ENCODE measurements around the gene KDM8. TPM values are rescaled to one million over a fixed set of nuclear protein-coding genes. Genes with fewer than 3 reads are reported as not detected.
A peak's percentile ranks its signal among the peaks of the same experiment; 100 is the strongest.
"Not testable (repeated sequence)": the region's sequence is repeated elsewhere in the genome, so short reads cannot be mapped to it uniquely, and the experiment has no call there.

KDM8 gene
- total and polyA plus RNA-seq, 9 of the 15 experiments (the other 6 are each of a cell fraction or from before 2014, with no cell fraction given), result 0.61 to 9.1 (median 5.4) TPM

DNA sequence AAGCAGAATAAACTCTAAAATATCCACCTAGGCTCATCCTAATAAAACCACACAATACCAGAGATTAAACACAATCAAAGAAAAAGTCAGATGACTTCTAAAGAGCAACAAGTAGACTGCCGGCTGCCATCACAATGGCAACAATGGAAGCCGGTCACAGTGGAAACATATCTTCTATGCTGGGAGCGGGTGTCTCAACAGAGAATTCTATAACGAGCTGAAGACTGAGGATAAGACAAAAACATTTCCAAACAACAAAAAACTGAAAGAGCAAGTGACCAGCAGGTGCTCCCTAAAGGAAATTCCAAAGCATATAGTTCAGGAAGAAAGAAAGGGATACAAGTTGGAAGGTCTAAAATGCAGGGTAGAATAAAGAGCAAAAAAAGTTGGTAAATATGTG, 56.4 kb downstream of the KDM8 start:
- in situ Hi-C loops (cut with MboI), result no loop called here
- H3K4me2 ChIP-seq (ENCODE audit: insufficient read depth, low read length), result no peak overlapping the region
- intact Hi-C loops (cut with micrococcal nuclease), result no loop called here
- DNase-seq (ENCODE audit: extremely low read depth in 1 of 4, low spot score in 3 of 4) (no peak), ATAC-seq (no peak), FAIRE-seq (no peak)
- 0 out of 3 replicates have a peak, but pooled peaks cover 4% of the 10 kb centered on the region for H3K79me2 ChIP-seq (ENCODE audit: control insufficient read depth, insufficient read depth, low read length)
- H3K4me3 ChIP-seq, result no peak overlapping the region
- no peaks in the 10 kb centered on the region for H3K4me1 ChIP-seq (replicated peaks in 1 of 2; ENCODE audit: control insufficient read depth in 2 of 2, insufficient read depth in 2 of 2, low read length in 2 of 2)
- no peaks in the 10 kb centered on the region for H3K27me3 ChIP-seq (ENCODE audit: control insufficient read depth in 2 of 2, insufficient read depth in 2 of 2, low read length in 2 of 2)
- no peak overlapping the region for H3K27ac ChIP-seq (ENCODE audit: extremely low read depth, low read depth, low read length)
- H3K9ac ChIP-seq (ENCODE audit: insufficient read depth in 1 of 2, low read depth in 2 of 2, low read length in 2 of 2), result no peak overlapping the region
- POLR2A ChIA-PET, result no interaction called here
- peaks cover 21% of the 10 kb centered on the region; the same call in 2 of the 3 replicates for H3K36me3 ChIP-seq (ENCODE audit: control insufficient read depth, insufficient read depth, low read length)
- BruUV-seq (replicated peaks), result no TSS peak
- TF ChIP-seq, protein P1, sequence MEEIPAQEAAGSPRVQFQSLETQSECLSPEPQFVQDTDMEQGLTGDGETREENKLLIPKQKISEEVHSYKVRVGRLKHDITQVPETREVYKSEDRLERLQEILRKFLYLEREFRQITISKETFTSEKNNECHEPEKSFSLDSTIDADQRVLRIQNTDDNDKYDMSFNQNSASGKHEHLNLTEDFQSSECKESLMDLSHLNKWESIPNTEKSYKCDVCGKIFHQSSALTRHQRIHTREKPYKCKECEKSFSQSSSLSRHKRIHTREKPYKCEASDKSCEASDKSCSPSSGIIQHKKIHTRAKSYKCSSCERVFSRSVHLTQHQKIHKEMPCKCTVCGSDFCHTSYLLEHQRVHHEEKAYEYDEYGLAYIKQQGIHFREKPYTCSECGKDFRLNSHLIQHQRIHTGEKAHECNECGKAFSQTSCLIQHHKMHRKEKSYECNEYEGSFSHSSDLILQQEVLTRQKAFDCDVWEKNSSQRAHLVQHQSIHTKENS (CRISPR knock-in tag; IDR thresholded peaks at IDR 0.05), result no peak
- TF ChIP-seq PYGO2 (tag; IDR thresholded peaks at IDR 0.05) (no peak), ZNF76 (CRISPR knock-in tag; IDR thresholded peaks at IDR 0.05; ENCODE audit: borderline replicate concordance) (no peak)
- CTCF ChIA-PET (ENCODE audit: low intra/inter-chr PET ratio), result no interaction called here
- no peaks in the 10 kb centered on the region for H3K9me1 ChIP-seq (ENCODE audit: control insufficient read depth, insufficient read depth, low read length)
- no peak overlapping the region for H2AFZ ChIP-seq (ENCODE audit: low read depth, low read length)
- no peaks in the 10 kb centered on the region for H4K20me1 ChIP-seq (replicated peaks; ENCODE audit: control insufficient read depth, insufficient read depth, low read length)
- 64% methylated on average over 4 of the region's 4 CpGs for WGBS (ENCODE audit: insufficient coverage, low coverage, missing lambda C conversion rate)
- H3K9me3 ChIP-seq (replicated peaks; ENCODE audit: control insufficient read depth, insufficient read depth, low read depth, low read length), result no peaks in the 10 kb centered on the region

- H3K36me3 ChIP-seq (ENCODE audit: control insufficient read depth, insufficient read depth, low read length); H3K4me3 ChIP-seq; H2AFZ ChIP-seq (ENCODE audit: low read depth, low read length); H3K9me3 ChIP-seq (replicated peaks; ENCODE audit: control insufficient read depth, insufficient read depth, low read depth, low read length); in situ Hi-C loops (cut with MboI); H3K4me1 ChIP-seq (replicated peaks in 1 of 2; ENCODE audit: control insufficient read depth in 2 of 2, insufficient read depth in 2 of 2, low read length in 2 of 2); ATAC-seq; H3K9ac ChIP-seq (ENCODE audit: insufficient read depth in 1 of 2, low read depth in 2 of 2, low read length in 2 of 2); DNase-seq (ENCODE audit: extremely low read depth in 1 of 4, low spot score in 3 of 4); H3K27me3 ChIP-seq (ENCODE audit: control insufficient read depth in 2 of 2, insufficient read depth in 2 of 2, low read length in 2 of 2); H4K20me1 ChIP-seq (replicated peaks; ENCODE audit: control insufficient read depth, insufficient read depth, low read length); H3K4me2 ChIP-seq (ENCODE audit: insufficient read depth, low read length); CTCF ChIA-PET (ENCODE audit: low intra/inter-chr PET ratio); H3K27ac ChIP-seq (ENCODE audit: extremely low read depth, low read depth, low read length); POLR2A ChIA-PET; BruUV-seq (replicated peaks); intact Hi-C loops (cut with micrococcal nuclease); H3K9me1 ChIP-seq (ENCODE audit: control insufficient read depth, insufficient read depth, low read length); FAIRE-seq: not testable (repeated sequence)
- H3K79me2 ChIP-seq (ENCODE audit: control insufficient read depth, insufficient read depth, low read length), result peaks cover 12% of the 10 kb centered on the region
- peak; percentile 78 for TF ChIP-seq ZNF146 (CRISPR knock-in tag; IDR thresholded peaks at IDR 0.05; ENCODE audit: unreplicated experiment)
- 47% methylated on average over 2 of the region's 2 CpGs for WGBS (ENCODE audit: insufficient coverage, low coverage, missing lambda C conversion rate)
These were observed 59.6 kb downstream of the KDM8 start for GRCh38 chr16:27262904-27263423.

All from K562 (cell line).